Peyer's patch (tissue), 4 donors: ENCODE results near the gene DNAJB12. TPM values are rescaled to one million over a fixed set of nuclear protein-coding genes. Genes with fewer than 3 reads are reported as not detected.
A peak's percentile ranks its signal among the peaks of the same experiment; 100 is the strongest.
"Not testable (repeated sequence)": the region's sequence is repeated elsewhere in the genome, so short reads cannot be mapped to it uniquely, and the experiment has no call there.

Experiments used
- DNase-seq, 3 donors: peaks; one replicate each; pipeline ENCODE4 v3.0.0-alpha.2; 2017 to 2019
- H3K27ac ChIP-seq, 4 donors: fragments of 200-600 bp; sonication (generic); one replicate each; pipeline ENCODE4 v1.5.1; 2016 to 2019
- H3K27me3 ChIP-seq, 2 donors: fragments of 200-600 bp; sonication (generic); one replicate each; pipeline ENCODE4 v1.5.1; 2019
- H3K36me3 ChIP-seq, 3 donors: fragments of 200-600 bp; sonication (generic); one replicate each; pipeline ENCODE4 v1.5.1; 2016 to 2019
- H3K4me1 ChIP-seq, 4 donors: fragments of 200-600 bp; sonication (generic); one replicate each; pipeline ENCODE4 v1.5.1; 2016 to 2019
- H3K4me3 ChIP-seq, 4 donors: fragments of 200-600 bp; sonication (generic); 1 replicate in 3 of 4; 2 replicates in 1 of 4; pipeline ENCODE4 v1.5.1; 2016 to 2019; ENCODE audit warnings: mild to moderate bottlenecking in 1 of 4
- H3K9me3 ChIP-seq, 4 donors: fragments of 200-600 bp; sonication (generic); one replicate each; pipeline ENCODE4 v1.5.1; 2016 to 2019; ENCODE audit warnings: mild to moderate bottlenecking in 1 of 4
- CTCF ChIP-seq, 6 experiments: fragments of 450-650 bp in 4 of 6; fragments of 200-600 bp in 2 of 6; sonication (generic) in 1 of 6; IDR thresholded peaks; one replicate each; pipeline ENCODE4 v1.5.1; 2017 to 2019; ENCODE audit warnings: antibody characterized with exemption in 6 of 6, mild to moderate bottlenecking in 3 of 6, moderate library complexity in 1 of 6
- POLR2A ChIP-seq, 2 donors: fragments of 450-650 bp; IDR thresholded peaks; one replicate each; pipeline ENCODE4 v1.5.1; 2017; ENCODE audit warnings: antibody characterized with exemption in 2 of 2, mild to moderate bottlenecking in 2 of 2, moderate library complexity in 2 of 2
- total RNA-seq, 4 donors: library from RNA; depleted of rRNA; stranded (reverse); fragments of >200 nt; gene quantifications; one replicate each; pipeline ENCODE4 v1.1.0, GENCODE V29; 2016

DNAJB12 gene
- total RNA-seq = 10 to 100 TPM; 33.0 to 54.1 (median 47.2) TPM

GRCh38 chr10:72354356-72355213 lies at the start of gene DNAJB12:
DNAJB12 (minus strand) TSS chr10:72354919; CDS start chr10:72354897, 22 bp downstream.
- DNase-seq = peak; percentile 78 to 94 (median 94)
- Histone ChIP-seq H3K4me1 (peaks cover 5 to 20% (median 9%) of the 10 kb centered on the region in 4 donors), H3K27me3 (no peaks in the 10 kb centered on the region), H3K9me3 (no peaks in the 10 kb centered on the region), H3K4me3 (peak within 1 kb of the TSS; percentile 57 to 90 (median 82)), H3K27ac (peak within 1 kb of the TSS; percentile 83 to 98 (median 96)), H3K36me3 (peaks cover 0 to 7% (median 0%) of the 10 kb centered on the region in 3 donors)
- no peak for TF ChIP-seq CTCF (IDR thresholded peaks at IDR 0.05)
- TF ChIP-seq POLR2A (IDR thresholded peaks at IDR 0.05) = peak; percentile 71 to 75

GRCh38 chr10:72395581-72395980 lies 40.9 kb upstream of the DNAJB12 start:
- H3K36me3 ChIP-seq, H3K4me3 ChIP-seq, H3K9me3 ChIP-seq, H3K27me3 ChIP-seq, H3K4me1 ChIP-seq, H3K27ac ChIP-seq, DNase-seq: not testable (repeated sequence)

GRCh38 chr10:72392571-72392970 lies 37.9 kb upstream of the DNAJB12 start:
- DNase-seq = no peak
- TF ChIP-seq CTCF (IDR thresholded peaks at IDR 0.05) (no peak), POLR2A (IDR thresholded peaks at IDR 0.05) (no peak)
- no peaks in the 10 kb centered on the region for H3K36me3 ChIP-seq
- no peak overlapping the region for H3K4me3 ChIP-seq
- no peak overlapping the region for H3K27ac ChIP-seq
- H3K9me3 ChIP-seq = no peaks in the 10 kb centered on the region
- no peaks in the 10 kb centered on the region for H3K27me3 ChIP-seq
- H3K4me1 ChIP-seq = no peaks in the 10 kb centered on the region

- no peak for TF ChIP-seq POLR2A (IDR thresholded peaks at IDR 0.05)
- no peak for TF ChIP-seq CTCF (IDR thresholded peaks at IDR 0.05)
- no peak for DNase-seq
- H3K36me3 ChIP-seq = no peaks in the 10 kb centered on the region
- no peak overlapping the region for H3K27ac ChIP-seq
- no peaks in the 10 kb centered on the region for H3K27me3 ChIP-seq
- H3K4me1 ChIP-seq = no peaks in the 10 kb centered on the region
- no peak overlapping the region for H3K4me3 ChIP-seq
- no peaks in the 10 kb centered on the region for H3K9me3 ChIP-seq
Observed at GRCh38 chr10:72390764-72391163, 36.0 kb upstream of the DNAJB12 start.

- no peak for TF ChIP-seq POLR2A (IDR thresholded peaks at IDR 0.05)
- no peak for TF ChIP-seq CTCF (IDR thresholded peaks at IDR 0.05)
- H3K4me3 ChIP-seq = no peak overlapping the region
- no peak overlapping the region for H3K27ac ChIP-seq
- H3K36me3 ChIP-seq = no peaks in the 10 kb centered on the region
- H3K9me3 ChIP-seq = no peaks in the 10 kb centered on the region
- no peaks in the 10 kb centered on the region for H3K27me3 ChIP-seq
- no peaks in the 10 kb centered on the region for H3K4me1 ChIP-seq
- DNase-seq = no peak
Observed at GRCh38 chr10:72389716-72390115, 35.0 kb upstream of the DNAJB12 start.

GRCh38 chr10:72389014-72389413 lies 34.3 kb upstream of the DNAJB12 start:
- H3K27me3 ChIP-seq = no peaks in the 10 kb centered on the region
- no peak for DNase-seq
- no peaks in the 10 kb centered on the region for H3K36me3 ChIP-seq
- no peak overlapping the region for H3K27ac ChIP-seq
- H3K4me3 ChIP-seq = no peak overlapping the region
- no peaks in the 10 kb centered on the region for H3K4me1 ChIP-seq
- TF ChIP-seq POLR2A (IDR thresholded peaks at IDR 0.05) (no peak), CTCF (IDR thresholded peaks at IDR 0.05) (no peak)
- no peaks in the 10 kb centered on the region for H3K9me3 ChIP-seq
